GM12878 (cell line): Measurements from ENCODE around the gene PAIP2. TPM values are rescaled to one million over a fixed set of nuclear protein-coding genes. Genes with fewer than 3 reads are reported as not detected.
A peak's percentile ranks its signal among the peaks of the same experiment; 100 is the strongest.

Experiments
- ATAC-seq: fragments of 200-7000 bp; cut with Tn5 transposase; 3 replicates; pipeline ENCODE4 v1.9.1; 2020; ENCODE audit warnings: mild to moderate bottlenecking, moderate library complexity
- BruUV-seq: library from RNA; stranded (reverse); fragments of 400-500 nt; replicated peaks from 2 replicates; lab custom pipeline; 2021; lab: Mats Ljungman, UMichigan
- CTCF ChIA-PET: fragments of 300-600 bp; sonication (Branson Sonifier 250); formaldehyde crosslinking; extraction: SDS; loops from one replicate; lab custom pipeline; 2021; ENCODE audit warnings: inconsistent platforms; lab: Yijun Ruan, JAX
- POLR2A ChIA-PET: fragments of 350-600 bp; formaldehyde crosslinking; extraction: SDS; loops from one replicate; lab custom pipeline; 2021; ENCODE audit warnings: inconsistent platforms; lab: Charles Lee
- RAD21 ChIA-PET: fragments of 300-600 bp; sonication (Branson Sonifier 250); formaldehyde crosslinking; loops from one replicate; lab custom pipeline; 2023; ENCODE audit warnings: antibody characterized with exemption; ENCODE audit not compliant: unreplicated experiment; lab: Charles Lee
- SMC1A ChIA-PET: fragments of 300-600 bp; sonication (Branson Sonifier 250); formaldehyde crosslinking; loops from one replicate; lab custom pipeline; 2023; ENCODE audit not compliant: unreplicated experiment, uncharacterized antibody; lab: Charles Lee
- DNase-seq: peaks from one replicate; pipeline ENCODE4 v3.0.0-alpha.2; 2011; ENCODE audit warnings: low read depth, low spot score
- FAIRE-seq: peaks from 3 replicates; lab custom pipeline; 2011; peaks lifted over from hg19 to GRCh38; lab: Jason Lieb, UNC
- H2AFZ ChIP-seq: 2 replicates; pipeline ENCODE4 v1.6.0; 2011; ENCODE audit warnings: low read depth, low read length, control low read depth; ENCODE audit not compliant: control insufficient read depth
- H3K27ac ChIP-seq: 2 replicates; pipeline ENCODE4 v1.5.1; 2011; ENCODE audit warnings: control low read depth; ENCODE audit not compliant: control insufficient read depth, insufficient read depth
- H3K27me3 ChIP-seq, 2 experiments: replicated peaks in 1 of 2; 2 replicates each; pipeline versions ENCODE4 v1.6.0 to v1.6.1; 2011; ENCODE audit warnings: low read length in 1 of 2; ENCODE audit not compliant: control insufficient read depth in 2 of 2, insufficient read depth in 2 of 2
- H3K36me3 ChIP-seq, 2 experiments: 2 replicates each; pipeline ENCODE4 v1.5.1; 2011; ENCODE audit warnings: low read length in 1 of 2; ENCODE audit not compliant: control insufficient read depth in 2 of 2, insufficient read depth in 2 of 2
- H3K4me1 ChIP-seq: 2 replicates; pipeline ENCODE4 v1.6.1; 2011; ENCODE audit warnings: mild to moderate bottlenecking, low read length, moderate library complexity, mixed read lengths; ENCODE audit not compliant: control insufficient read depth, insufficient read depth
- H3K4me2 ChIP-seq: 2 replicates; pipeline ENCODE4 v1.6.0; 2011; ENCODE audit warnings: control low read depth; ENCODE audit not compliant: control insufficient read depth, insufficient read depth
- H3K4me3 ChIP-seq: fragments of 200-600 bp; sonication (generic); 2 replicates; pipeline ENCODE4 v1.5.1; 2016
- H3K79me2 ChIP-seq: 2 replicates; pipeline ENCODE4 v1.6.0; 2011; ENCODE audit warnings: low read length; ENCODE audit not compliant: control insufficient read depth, insufficient read depth
- H3K9ac ChIP-seq: 2 replicates; pipeline ENCODE4 v1.8.0; 2011; ENCODE audit warnings: low read length, control low read depth, mixed read lengths; ENCODE audit not compliant: control insufficient read depth, insufficient read depth
- H3K9me3 ChIP-seq: replicated peaks from 3 replicates; pipeline ENCODE4 v1.5.1; 2011; ENCODE audit warnings: mild to moderate bottlenecking, low read length; ENCODE audit not compliant: control insufficient read depth, insufficient read depth
- H4K20me1 ChIP-seq: 2 replicates; pipeline ENCODE4 v1.6.0; 2011; ENCODE audit not compliant: control insufficient read depth, insufficient read depth
- FOXK2 ChIP-seq: fragments of 450-650 bp; IDR thresholded peaks from 2 replicates; pipeline ENCODE4 v1.6.1; 2017; ENCODE audit warnings: mild to moderate bottlenecking, moderate library complexity
- FOXM1 ChIP-seq: IDR thresholded peaks from 2 replicates; pipeline ENCODE4 v1.6.1; 2012; ENCODE audit warnings: low read depth, mild to moderate bottlenecking, inconsistent platforms, low read length, moderate library complexity
- MEF2A ChIP-seq: IDR thresholded peaks from 2 replicates; pipeline ENCODE4 v1.6.1; 2011; ENCODE audit warnings: low read depth, mild to moderate bottlenecking, low read length, moderate library complexity; ENCODE audit not compliant: insufficient read depth
- MTA2 ChIP-seq: fragments of 450-650 bp; IDR thresholded peaks from 2 replicates; pipeline ENCODE4 v1.6.1; 2016; ENCODE audit warnings: low read depth, mild to moderate bottlenecking, moderate library complexity
- PAX8 ChIP-seq: fragments of 450-650 bp; IDR thresholded peaks from 2 replicates; pipeline ENCODE4 v1.6.1; 2017; ENCODE audit warnings: mild to moderate bottlenecking, moderate library complexity
- RELA ChIP-seq: fragments of 450-650 bp; IDR thresholded peaks from 2 replicates; pipeline ENCODE4 v1.8.0; 2014; ENCODE audit warnings: borderline replicate concordance; ENCODE audit not compliant: partially characterized antibody
- TBL1XR1 ChIP-seq: IDR thresholded peaks from 2 replicates; pipeline ENCODE4 v1.6.1; 2012; ENCODE audit warnings: low read depth, low read length, improper control_type of control experiment
- USF1 ChIP-seq: IDR thresholded peaks from 2 replicates; pipeline ENCODE4 v1.6.1; 2011; ENCODE audit warnings: borderline replicate concordance, low read depth, mild to moderate bottlenecking, moderate library complexity, mixed read lengths, low read length; ENCODE audit not compliant: insufficient read depth; ENCODE audit errors: extremely low read length
- YBX1 ChIP-seq: fragments of 450-650 bp; IDR thresholded peaks from 2 replicates; pipeline ENCODE4 v1.6.1; 2016; ENCODE audit warnings: antibody characterized with exemption
- ZBTB11 ChIP-seq: fragments of 450-650 bp; formaldehyde crosslinking; IDR thresholded peaks from 2 replicates; pipeline ENCODE4 v1.5.0; 2022; ENCODE audit warnings: mild to moderate bottlenecking, missing genetic modification characterization
- WGBS: methylation state at CpG from one replicate; pipeline ENCODE4 v1.1.6; 2016; ENCODE audit warnings: low lambda C conversion rate; ENCODE audit not compliant: insufficient replicate concordance, insufficient coverage; ENCODE audit errors: missing lambda C conversion rate; 5-methylcytosine and 5-hydroxymethylcytosine counted together
- in situ Hi-C: fragments of 300-500 bp; cut with MboI; formaldehyde crosslinking; loops from 9 replicates; pipeline ENCODE4 v1.14.3; 2018; ENCODE audit warnings: mixed read lengths
- intact Hi-C: fragments of 100-400 bp; cut with micrococcal nuclease; formaldehyde crosslinking; loops from one replicate; pipeline ENCODE4 v1.14.2; 2022; ENCODE audit not compliant: unreplicated experiment
- polyA plus RNA-seq, 11 experiments: library from polyadenylated mRNA; depleted of rRNA in 4 of 11; unstranded in 6 of 11; stranded (reverse) in 5 of 11; fragments of >200 nt; fragmentation: Nextera tagmentation in 4 of 11; fragmentation: Illumina TruSeq in 1 of 11; extraction: Ambion mirVana in 4 of 11; extraction: Trizol in 1 of 11; gene quantifications; 1 replicate in 1 of 11; 2 replicates in 10 of 11; pipeline versions ENCODE4 v1.2.1 to v1.2.3, GENCODE V29; 2011 to 2016; ENCODE audit warnings: inconsistent platforms in 2 of 11, missing spikeins in 2 of 11, low read depth in 1 of 11
- total RNA-seq, 4 experiments: library from RNA; depleted of rRNA in 3 of 4; stranded (reverse); fragments of >200 nt in 3 of 4; fragmentation: Illumina TruSeq in 1 of 4; extraction: Trizol in 1 of 4; gene quantifications; 2 replicates each; pipeline versions ENCODE4 v1.2.1 to v1.2.3, GENCODE V29; 2013 to 2021

Gene PAIP2
- total and polyA plus RNA-seq, 10 of the 15 experiments (the other 5 are each of a cell fraction or from before 2014, with no cell fraction given) = 49.9 to 154 (median 102) TPM

- TF ChIP-seq USF1 = no peak
These were observed 62.3 kb downstream of the PAIP2 start, which contains the start of gene SPATA24 (continued) for GRCh38 chr5:139403787-139404483.

- Histone ChIP-seq H3K4me3 (peak overlapping the region; percentile 23; the same call in 1 of the 2 replicates), H2AFZ (peak overlapping the region; percentile 83), H3K36me3 (no peaks in the 10 kb centered on the region; a peak in 1 of 4 replicates), H3K27me3 (no peaks in the 10 kb centered on the region), H3K9ac (peak overlapping the region; percentile 66; the same call in 1 of the 2 replicates), H3K9me3 (no peaks in the 10 kb centered on the region; the same call in 2 of the 3 replicates), H3K79me2 (peaks cover 3% of the 10 kb centered on the region; the same call in 1 of the 2 replicates), H3K27ac (peak overlapping the region; percentile 83), H3K4me1 (peaks cover 30% of the 10 kb centered on the region), H4K20me1 (no peaks in the 10 kb centered on the region), H3K4me2 (peak overlapping the region; percentile 85)
- CTCF ChIA-PET = interaction anchor here (0.9 to 3.5 kb wide), 8 partner anchors 9 to 229 kb away, joined by 3 to 26 read pairs (median 4); partner anchors contain the start of genes DNAJC18 and MZB1
- no peak for FAIRE-seq
- SMC1A ChIA-PET = interaction anchor here (1.0 to 5.0 kb wide), 4 partner anchors 10 to 62 kb away, joined by 3 to 19 read pairs (median 10); partner anchors contain the start of genes MZB1 and PAIP2
- TF ChIP-seq MTA2 (no peak), RELA (no peak), PAX8 (no peak), ZBTB11 (CRISPR knock-in tag) (no peak), TBL1XR1 (no peak), MEF2A (no peak), YBX1 (no peak), FOXM1 (no peak), FOXK2 (no peak)
- TSS peak; percentile 45 for BruUV-seq
- POLR2A ChIA-PET = interaction anchor here (0.7 to 7.0 kb wide), 9 partner anchors 11 to 1558 kb away, joined by 3 to 74 read pairs (median 4); partner anchors contain the start of genes DNAJC18 and MZB1
- RAD21 ChIA-PET = interaction anchor here (1.4 to 3.1 kb wide), 5 partner anchors 11 to 129 kb away, joined by 3 to 17 read pairs (median 10); partner anchors contain the start of genes DNAJC18 and MZB1
- in situ Hi-C loops = no loop called here
- WGBS = 80% methylated on average over 5 of the region's 5 CpGs
- no peak for DNase-seq
- ATAC-seq = no peak
- intact Hi-C loops = loop anchor here (2.0 kb wide), 1 partner anchor 42 kb away; no protein-coding TSS in a partner anchor
These were observed 62.8 kb downstream of the PAIP2 start for GRCh38 chr5:139404484-139404840.
